Measurements from ENCODE around the gene KCTD1. TPM values are rescaled to one million over a fixed set of nuclear protein-coding genes. Genes with fewer than 3 reads are reported as not detected.

Gene KCTD1
- polyA plus RNA-seq, 3 donors, result 0.40 TPM; not detected in 2

GRCh38 chr18:26429535-26430226, 118.7 kb downstream of the KCTD1 start:
- Histone ChIP-seq H3K4me2 (replicated peaks; ENCODE audit: extremely low read depth, low read length, poor library complexity, severe bottlenecking) (no peak overlapping the region), H3K4me3 (replicated peaks in 1 of 3; ENCODE audit: low read depth in 2 of 3, low read length in 3 of 3) (no peak overlapping the region), H3K4me1 (ENCODE audit: control insufficient read depth in 1 of 2, insufficient read depth in 2 of 2, low read length in 2 of 2) (no peaks in the 10 kb centered on the region), H2AFZ (ENCODE audit: insufficient read depth, low read depth, low read length, poor library complexity, severe bottlenecking) (no peak overlapping the region), H3K9me3 (replicated peaks in 1 of 2; ENCODE audit: control insufficient read depth in 1 of 2, insufficient read depth in 1 of 2, low read length in 2 of 2) (no peaks in the 10 kb centered on the region), H3K27me3 (ENCODE audit: control insufficient read depth in 2 of 2, insufficient read depth in 2 of 2, low read length in 2 of 2) (no peaks in the 10 kb centered on the region), H3K27ac (ENCODE audit: low read depth in 1 of 2, low read length in 2 of 2) (no peak overlapping the region), H3K9ac (ENCODE audit: insufficient read depth, low read length, poor library complexity, severe bottlenecking) (no peak overlapping the region), H4K20me1 (ENCODE audit: insufficient read depth, low read length) (no peaks in the 10 kb centered on the region), H3K36me3 (replicated peaks in 1 of 2; ENCODE audit: control insufficient read depth in 1 of 2, insufficient read depth in 2 of 2, low read length in 2 of 2) (no peaks in the 10 kb centered on the region), H3K79me2 (ENCODE audit: insufficient read depth, low read length) (no peaks in the 10 kb centered on the region)
- no peaks in the 10 kb centered on the region for H3K4me1 Mint-ChIP-seq
- H3K27ac Mint-ChIP-seq, result no peak overlapping the region
- peaks cover 0 to 3% (median 0%) of the 10 kb centered on the region in 7 donors for H3K9me3 Mint-ChIP-seq
- intact Hi-C loops (cut with micrococcal nuclease), result no loop called here
- no peaks in the 10 kb centered on the region for H3K36me3 Mint-ChIP-seq
- no peak for DNase-seq
- peaks cover 0 to 2% (median 0%) of the 10 kb centered on the region in 3 donors for H3K27me3 Mint-ChIP-seq (ENCODE audit: low read depth in 3 of 3)
- no peak for TF ChIP-seq CTCF (IDR thresholded peaks at IDR 0.05)
- 100% methylated on average over 2 of the region's 5 CpGs for WGBS (ENCODE audit: insufficient coverage)
- no peak overlapping the region for H3K4me3 Mint-ChIP-seq

- H3K9me3 ChIP-seq (replicated peaks in 1 of 2; ENCODE audit: control insufficient read depth in 1 of 2, insufficient read depth in 1 of 2, low read length in 2 of 2), result no peaks in the 10 kb centered on the region
- no peak overlapping the region for H3K27ac Mint-ChIP-seq
- no peak overlapping the region for H3K4me3 ChIP-seq (replicated peaks in 1 of 3; ENCODE audit: low read depth in 2 of 3, low read length in 3 of 3)
- H3K4me2 ChIP-seq (replicated peaks; ENCODE audit: extremely low read depth, low read length, poor library complexity, severe bottlenecking), result no peak overlapping the region
- no peaks in the 10 kb centered on the region for H3K79me2 ChIP-seq (ENCODE audit: insufficient read depth, low read length)
- no peak overlapping the region for H3K27ac ChIP-seq (ENCODE audit: low read depth in 1 of 2, low read length in 2 of 2)
- no peak overlapping the region for H3K4me3 Mint-ChIP-seq
- H3K36me3 Mint-ChIP-seq, result no peaks in the 10 kb centered on the region
- no peak overlapping the region for H3K9ac ChIP-seq (ENCODE audit: insufficient read depth, low read length, poor library complexity, severe bottlenecking)
- no peaks in the 10 kb centered on the region for H3K27me3 ChIP-seq (ENCODE audit: control insufficient read depth in 2 of 2, insufficient read depth in 2 of 2, low read length in 2 of 2)
- intact Hi-C loops (cut with micrococcal nuclease), result no loop called here
- H3K4me1 ChIP-seq (ENCODE audit: control insufficient read depth in 1 of 2, insufficient read depth in 2 of 2, low read length in 2 of 2), result no peaks in the 10 kb centered on the region
- H3K36me3 ChIP-seq (replicated peaks in 1 of 2; ENCODE audit: control insufficient read depth in 1 of 2, insufficient read depth in 2 of 2, low read length in 2 of 2), result no peaks in the 10 kb centered on the region
- no CpG with 5 or more reads among the region's 5 CpGs for WGBS (ENCODE audit: insufficient coverage)
- H3K27me3 Mint-ChIP-seq (ENCODE audit: low read depth in 3 of 3), result peaks cover 0 to 5% (median 0%) of the 10 kb centered on the region in 3 donors
- no peak for DNase-seq
- no peaks in the 10 kb centered on the region for H3K4me1 Mint-ChIP-seq
- no peak overlapping the region for H2AFZ ChIP-seq (ENCODE audit: insufficient read depth, low read depth, low read length, poor library complexity, severe bottlenecking)
- no peaks in the 10 kb centered on the region for H3K9me3 Mint-ChIP-seq
- H4K20me1 ChIP-seq (ENCODE audit: insufficient read depth, low read length), result no peaks in the 10 kb centered on the region
- no peak for TF ChIP-seq CTCF (IDR thresholded peaks at IDR 0.05)
These were observed 123.2 kb downstream of the KCTD1 start for GRCh38 chr18:26425148-26425531.

Data from CD14-positive monocyte (primary cell).